NAMALWA (cell line): ENCODE measurements around the gene FTL.

ENCODE experiments used
- DNase-seq: peaks from one replicate; pipeline ENCODE4 v3.0.0-alpha.2; 2015; ENCODE audit warnings: low spot score

The FTL gene

DNA sequence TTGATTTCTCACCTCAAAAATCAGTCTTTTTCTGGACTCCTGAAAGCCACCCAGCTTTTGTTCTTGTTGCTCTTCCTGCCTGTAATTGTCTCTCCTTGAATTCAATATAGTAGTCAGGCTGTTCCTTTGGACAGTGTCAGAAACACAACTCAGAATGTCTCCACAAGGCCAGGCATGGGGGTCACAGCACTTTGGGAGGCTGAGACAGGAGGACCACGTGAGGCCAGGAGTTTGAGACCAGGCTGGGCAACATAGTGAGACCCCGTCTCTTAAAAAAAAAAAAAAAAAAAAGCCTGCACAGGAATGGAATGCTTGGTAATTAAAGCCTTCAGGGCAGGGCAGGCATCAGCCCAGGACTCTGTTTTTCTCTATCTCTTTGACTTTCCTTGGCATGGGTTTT lies 19.3 kb upstream of the FTL start:
- DNase-seq, result no peak

DNA sequence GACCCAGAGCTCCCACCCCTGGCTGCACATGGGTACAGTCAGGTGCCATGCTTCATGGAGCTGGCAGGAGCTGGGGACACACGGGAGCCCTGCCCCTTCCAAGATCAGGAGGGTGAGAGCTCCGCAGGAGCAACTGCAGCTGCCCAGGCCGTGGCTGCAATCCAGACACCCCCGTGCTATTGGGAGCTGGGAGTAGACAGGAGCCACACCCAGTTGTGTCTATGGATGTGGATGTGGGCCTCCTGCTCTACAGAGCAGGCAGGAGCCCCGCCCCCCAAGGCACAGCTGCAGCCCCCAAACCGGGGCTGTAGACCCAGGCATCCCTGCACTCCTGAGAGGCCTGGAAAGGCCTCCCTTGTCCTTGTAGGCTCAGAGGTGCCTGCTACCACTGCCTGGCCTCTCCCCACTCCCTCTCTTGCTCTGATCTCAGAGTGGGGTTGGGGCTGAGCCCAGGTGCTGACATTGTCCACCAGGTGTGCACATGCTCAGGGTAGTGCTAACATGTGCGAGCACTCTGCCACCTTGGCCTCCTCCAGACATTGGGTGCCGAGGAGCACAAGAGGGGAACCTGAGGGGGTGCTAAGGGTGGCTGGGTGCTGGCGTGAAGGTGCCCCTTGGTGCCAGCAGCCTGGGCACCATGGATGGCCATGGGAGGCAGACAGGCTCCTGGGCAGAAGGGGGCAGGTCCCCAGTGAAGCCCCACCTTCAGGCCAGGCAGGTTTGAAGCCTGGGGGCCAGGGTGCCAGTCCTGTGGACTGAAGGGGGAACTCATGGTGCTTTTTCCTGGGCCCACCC lies 18.4 kb upstream of the FTL start:
- DNase-seq, result no peak

DNA sequence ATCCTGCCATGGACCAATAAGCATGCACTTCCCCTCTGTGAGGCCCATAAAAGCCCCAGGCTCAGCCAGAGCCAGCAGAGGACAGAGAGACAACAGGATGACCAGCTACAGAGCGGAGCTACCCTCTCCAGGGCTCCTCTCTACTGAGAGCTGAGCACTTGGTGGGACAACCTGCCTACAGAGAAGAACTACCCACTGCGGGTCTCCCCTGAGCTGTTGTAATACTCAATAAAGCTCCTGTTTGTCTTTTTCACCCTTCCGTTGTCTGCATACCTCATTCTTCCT lies 17.9 kb upstream of the FTL start:
- no peak for DNase-seq

DNA sequence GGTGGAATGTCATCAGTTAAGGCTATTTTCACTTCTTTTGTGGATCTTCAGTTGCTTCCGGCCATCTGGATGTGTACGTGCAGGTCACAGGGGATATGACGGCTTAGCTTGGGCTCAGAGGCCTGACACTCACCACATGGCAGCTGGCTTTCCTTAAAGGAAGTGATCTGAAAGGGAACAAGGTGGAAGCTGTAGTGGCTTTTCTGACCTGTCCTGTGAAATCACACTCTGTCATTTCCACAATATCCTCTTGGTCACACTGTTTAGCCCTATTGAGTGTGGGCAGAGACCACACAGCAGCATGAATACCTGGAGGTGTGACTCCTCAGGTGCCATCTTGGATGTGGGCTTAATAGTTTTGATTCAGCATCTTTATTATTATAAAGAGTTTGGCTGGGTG lies 14.9 kb upstream of the FTL start:
- DNase-seq, result no peak

DNA sequence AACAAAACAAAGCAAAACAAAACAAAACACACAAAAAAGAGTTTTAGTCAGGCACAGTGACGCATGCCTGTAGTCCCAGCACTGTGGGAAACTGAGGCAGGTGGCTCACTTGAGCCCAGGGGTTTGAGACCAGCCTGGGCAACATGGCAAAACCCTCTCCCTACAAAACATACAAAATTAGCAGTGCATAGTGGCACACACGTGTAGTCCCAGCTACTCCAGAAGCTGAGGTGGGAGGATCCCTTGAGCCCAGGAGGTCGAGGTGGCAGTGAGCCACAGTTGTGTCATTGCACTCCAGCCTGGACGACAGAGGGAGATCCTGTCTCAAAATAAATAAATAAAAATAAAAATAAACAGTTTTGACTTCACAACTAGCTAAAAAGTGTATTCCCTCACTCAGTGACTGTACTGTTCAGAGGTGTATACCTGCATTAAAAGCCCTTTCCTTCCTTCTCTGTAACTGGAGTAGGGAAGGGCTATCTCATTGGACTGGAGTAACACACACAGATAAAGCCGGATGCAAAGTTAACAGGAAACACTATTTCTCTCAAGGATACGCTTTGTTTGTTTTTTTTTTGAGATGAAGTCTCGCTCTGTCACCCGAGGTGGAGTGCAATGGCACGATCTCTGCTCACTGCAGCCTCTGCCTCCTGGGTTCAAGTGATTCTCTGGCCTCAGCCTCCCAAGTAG lies 14.1 kb upstream of the FTL start:
- DNase-seq, result no peak

DNA sequence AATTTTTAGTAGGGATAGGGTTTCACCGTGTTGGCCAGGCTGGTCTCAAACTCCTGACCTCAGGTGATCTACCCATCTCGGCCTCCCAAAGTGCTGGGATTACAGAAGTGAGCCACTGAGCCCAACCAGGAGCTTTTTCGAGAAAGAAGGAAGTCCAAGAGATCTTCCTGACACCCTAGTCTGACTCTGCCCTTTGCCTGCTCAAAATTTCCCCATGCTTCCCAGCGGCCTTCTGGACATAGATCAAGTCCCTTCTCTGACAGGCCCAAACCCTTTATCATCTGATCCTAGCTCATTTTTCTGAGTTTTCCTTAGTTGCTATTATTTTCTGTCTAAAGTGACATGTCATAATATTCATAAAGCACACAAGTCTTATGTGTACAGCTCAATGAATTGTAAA lies 12.0 kb upstream of the FTL start:
- no peak for DNase-seq

DNA sequence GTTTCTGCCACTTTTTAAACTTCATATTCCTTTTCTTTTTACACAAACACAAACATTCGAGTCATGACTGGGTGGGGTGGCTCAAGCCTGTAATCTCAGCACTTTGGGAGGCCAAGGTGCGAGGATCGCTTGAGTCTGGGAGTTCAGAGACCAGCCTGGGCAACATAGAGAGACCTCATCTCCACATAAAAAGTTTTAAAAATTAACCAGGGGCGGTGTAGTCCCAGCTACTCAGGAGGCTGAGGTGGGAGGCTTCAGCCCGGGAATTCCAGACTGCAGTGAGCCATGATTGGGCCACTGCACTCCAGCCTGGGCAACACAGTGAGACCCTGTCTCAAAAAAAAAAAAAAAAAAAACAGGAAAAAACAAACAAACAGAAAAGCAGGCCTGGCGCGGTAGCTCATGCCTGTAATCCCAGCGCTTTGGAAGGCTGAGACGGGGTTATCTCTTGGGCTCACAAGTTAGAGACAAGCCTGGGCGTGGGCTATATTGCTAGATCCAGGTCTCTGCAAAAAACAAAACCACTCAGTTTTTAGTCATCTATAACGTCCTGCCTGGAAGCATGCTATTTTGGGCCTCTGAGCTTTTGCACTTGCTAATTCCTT lies 11.0 kb upstream of the FTL start:
- DNase-seq, result no peak

DNA sequence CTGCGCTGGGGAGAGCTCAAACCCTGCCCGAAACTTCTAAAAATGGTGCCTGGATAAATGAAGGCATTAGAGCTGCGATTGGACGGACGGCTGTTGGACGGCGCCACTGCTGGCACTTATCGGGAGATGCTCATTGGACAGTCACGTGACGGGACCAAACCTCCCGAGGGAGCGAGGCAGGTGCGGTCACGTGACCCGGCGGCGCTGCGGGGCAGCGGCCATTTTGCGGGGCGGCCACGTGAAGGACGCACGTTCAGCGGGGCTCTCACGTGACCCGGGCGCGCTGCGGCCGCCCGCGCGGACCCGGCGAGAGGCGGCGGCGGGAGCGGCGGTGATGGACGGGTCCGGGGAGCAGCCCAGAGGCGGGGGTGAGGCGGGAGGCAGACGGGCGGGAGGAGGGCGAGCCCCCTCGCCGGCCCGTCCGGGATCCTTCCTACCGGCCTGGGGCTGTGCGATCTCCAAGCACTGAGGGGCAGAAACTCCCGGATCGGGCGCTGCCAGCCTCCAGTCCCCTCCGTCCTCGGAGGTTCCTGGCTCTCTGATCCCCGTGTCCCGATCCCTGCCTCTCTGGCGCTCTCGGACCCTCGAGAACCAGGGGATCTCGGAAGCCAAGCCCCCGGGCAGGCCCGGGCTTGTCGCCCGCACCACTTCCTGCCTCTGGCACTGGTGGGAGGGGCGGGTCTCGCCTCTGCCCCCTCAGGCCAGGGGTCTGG lies 10.4 kb upstream of the FTL start, which contains the start of gene BAX:
Gene BAX (plus strand): TSS at position 281 of the 713 bp plus-strand sequence. CDS start 54 bp downstream, at position 335.
- peak; percentile 96 for DNase-seq

DNA sequence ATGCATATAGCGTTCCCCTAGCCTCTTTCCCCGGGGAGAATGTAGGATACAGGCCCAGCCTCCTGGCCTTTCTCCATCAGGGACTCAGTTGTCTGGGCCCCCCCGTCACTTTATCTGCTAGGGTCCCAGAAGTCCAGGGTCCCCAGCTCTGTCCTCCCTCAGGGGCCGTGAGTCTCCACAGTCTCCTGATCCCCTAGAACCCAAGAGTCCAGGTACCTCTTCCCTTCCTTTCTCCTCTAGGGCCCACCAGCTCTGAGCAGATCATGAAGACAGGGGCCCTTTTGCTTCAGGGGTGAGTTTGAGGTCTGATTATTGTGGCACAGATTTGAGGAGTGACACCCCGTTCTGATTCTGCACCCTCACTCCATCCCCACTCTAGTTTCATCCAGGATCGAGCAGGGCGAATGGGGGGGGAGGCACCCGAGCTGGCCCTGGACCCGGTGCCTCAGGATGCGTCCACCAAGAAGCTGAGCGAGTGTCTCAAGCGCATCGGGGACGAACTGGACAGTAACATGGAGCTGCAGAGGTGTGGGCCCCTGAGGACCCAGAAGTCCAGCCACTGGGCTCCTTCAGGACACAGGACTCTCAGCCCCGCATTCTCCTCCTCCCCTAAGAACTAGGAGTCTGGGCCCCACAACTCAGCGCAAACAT lies 9.7 kb upstream of the FTL start:
- no peak for DNase-seq

DNA sequence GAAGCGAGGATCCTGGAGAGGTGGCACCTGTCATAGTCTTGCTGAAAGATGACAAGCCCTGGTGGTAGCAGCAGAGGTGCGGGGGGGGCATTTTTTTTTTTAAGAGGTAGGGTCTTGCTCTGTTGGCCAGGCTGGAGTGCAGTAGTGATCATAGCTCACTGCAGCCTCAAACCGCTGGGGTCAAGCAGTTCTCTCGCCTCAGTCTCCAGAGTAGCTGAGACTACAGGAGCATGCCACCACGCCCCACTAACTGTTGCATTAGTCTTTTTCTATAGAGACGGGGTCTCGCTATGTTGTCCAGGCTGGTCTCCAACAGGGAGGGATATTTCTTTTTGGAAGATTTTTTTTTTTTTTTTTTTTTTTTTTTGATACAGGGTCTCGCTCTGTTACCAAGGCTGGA lies 7.1 kb upstream of the FTL start:
- no peak for DNase-seq

DNA sequence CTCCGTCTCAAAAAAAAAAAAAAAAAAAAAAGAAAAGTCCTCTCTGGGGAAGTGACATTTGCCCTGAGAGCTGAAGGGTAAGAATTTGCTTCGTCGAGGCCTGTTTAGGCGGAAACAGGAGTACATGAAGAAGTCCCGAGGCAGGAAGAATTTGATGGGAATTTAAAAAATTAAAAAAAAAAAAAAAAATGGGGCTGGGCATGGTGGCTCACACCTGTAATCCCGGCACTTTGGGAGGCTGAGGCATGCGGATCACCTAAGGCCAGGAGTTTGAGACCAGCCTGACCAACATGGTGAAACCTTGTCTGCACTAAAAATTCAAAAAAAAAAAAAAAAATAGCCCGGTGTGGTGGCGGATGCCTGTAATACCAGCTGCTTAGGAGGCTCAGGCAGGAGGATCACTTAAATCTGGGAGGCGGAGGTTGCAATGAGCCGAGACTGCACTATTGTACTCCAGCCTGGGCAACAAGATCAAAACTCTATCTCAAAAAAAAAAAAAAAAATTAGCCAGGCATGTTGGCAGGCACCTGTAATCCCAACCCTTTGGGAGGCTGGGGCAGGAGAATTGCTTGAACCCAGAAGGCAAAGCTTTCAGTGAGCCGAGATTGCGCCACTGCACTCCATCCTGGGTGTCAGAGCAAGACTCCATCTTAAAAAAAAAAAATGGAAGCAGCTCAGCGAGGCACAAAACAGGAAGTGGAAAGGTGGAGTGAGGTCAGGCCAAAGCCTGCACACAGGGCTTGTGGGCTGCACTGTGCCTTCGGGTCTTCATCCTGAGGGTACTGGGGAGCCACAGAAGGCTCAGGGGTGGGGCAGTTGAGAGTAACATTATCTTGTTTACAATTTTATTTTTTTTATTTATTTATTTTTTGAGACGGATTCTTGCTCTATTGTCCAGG lies 5.5 kb upstream of the FTL start:
- no peak for DNase-seq

DNA sequence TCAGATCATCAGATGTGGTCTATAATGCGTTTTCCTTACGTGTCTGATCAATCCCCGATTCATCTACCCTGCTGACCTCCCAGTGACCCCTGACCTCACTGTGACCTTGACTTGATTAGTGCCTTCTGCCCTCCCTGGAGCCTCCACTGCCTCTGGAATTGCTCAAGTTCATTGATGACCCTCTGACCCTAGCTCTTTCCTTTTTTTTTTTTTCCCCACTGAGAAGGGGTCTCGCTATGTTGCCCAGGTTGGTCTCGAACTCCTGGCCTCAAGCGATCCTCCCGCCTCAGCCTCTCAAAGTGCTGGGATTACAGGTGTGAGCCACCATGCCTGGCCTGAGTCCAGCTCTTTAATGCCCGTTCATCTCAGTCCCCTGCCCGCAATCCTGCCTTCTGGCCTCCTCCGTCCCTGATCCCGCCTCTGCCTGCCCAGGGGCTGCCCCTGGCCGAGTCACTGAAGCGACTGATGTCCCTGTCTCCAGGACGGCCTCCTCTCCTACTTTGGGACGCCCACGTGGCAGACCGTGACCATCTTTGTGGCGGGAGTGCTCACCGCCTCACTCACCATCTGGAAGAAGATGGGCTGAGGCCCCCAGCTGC lies 4.0 kb upstream of the FTL start:
- no peak for DNase-seq

DNA sequence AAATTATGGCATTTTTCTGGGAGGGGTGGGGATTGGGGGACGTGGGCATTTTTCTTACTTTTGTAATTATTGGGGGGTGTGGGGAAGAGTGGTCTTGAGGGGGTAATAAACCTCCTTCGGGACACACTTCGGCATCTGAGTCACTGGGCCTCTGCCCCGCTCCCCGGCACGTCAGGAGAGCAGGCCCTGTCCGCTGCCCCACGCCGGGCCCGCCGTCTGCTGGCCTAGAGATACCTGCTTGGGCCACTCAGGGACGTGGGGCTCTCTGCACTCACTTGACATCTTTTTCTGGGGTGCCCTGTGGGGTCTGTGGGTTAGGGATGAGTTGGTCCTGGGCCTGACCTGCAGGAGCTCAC lies 3.5 kb upstream of the FTL start:
- DNase-seq, result no peak

DNA sequence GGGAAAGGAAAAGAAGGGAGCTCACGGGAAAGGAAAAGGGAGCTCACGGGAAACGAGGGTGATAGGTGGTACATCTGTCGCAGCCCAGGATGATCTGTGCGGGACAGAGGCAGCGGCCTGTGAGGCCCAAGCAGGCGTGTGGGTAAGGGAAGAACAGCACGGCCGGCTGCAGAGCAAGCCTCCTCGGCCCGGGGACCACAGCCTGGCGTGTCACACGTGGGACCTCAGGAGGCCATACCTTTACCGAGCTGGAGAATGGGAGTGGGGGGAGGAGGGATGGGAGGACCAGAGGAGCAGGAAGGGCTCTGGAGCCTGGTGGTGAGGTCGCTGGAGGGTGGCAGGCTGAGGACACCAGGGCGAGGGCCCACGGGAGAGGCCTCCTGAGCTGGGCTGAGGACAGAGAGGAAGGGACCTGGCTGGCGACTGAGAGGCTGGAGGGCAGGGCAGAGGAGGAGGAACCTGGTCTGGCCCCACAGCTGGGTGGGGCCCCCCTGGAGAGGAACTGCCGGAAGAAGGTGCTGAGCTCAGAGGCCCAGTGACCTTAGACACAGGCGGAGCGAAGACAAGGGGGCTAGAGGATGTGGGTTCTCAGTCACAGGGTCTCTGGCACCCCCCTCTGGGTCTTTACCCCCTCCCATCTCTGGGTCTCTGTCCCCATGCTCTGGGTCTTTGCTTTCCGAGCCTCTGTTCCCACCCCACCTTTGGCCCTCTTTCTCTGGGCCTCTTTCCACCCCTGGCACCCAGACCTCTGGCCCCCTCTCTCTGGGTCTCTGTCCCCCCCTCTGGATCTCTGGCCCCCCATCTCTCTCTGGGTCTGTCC lies 2.9 kb upstream of the FTL start:
- DNase-seq, result peak; percentile 83

DNA sequence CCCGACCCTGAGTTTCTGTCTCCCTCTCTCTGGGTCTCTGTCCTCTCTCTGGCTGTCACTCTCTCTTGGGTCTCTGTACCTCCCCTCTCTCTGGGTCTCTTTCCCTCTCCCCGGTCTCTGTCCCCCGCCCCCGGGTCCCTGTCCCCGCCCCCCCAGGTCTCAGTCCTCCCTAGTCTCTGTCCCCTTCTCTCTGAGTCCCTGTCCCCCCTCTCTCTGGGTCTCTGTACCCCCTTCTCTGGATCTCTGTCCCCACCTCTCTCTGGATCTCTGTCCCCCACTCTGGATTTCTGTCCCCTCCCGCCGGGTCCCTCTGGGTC lies 2.3 kb upstream of the FTL start:
- no peak for DNase-seq

DNA sequence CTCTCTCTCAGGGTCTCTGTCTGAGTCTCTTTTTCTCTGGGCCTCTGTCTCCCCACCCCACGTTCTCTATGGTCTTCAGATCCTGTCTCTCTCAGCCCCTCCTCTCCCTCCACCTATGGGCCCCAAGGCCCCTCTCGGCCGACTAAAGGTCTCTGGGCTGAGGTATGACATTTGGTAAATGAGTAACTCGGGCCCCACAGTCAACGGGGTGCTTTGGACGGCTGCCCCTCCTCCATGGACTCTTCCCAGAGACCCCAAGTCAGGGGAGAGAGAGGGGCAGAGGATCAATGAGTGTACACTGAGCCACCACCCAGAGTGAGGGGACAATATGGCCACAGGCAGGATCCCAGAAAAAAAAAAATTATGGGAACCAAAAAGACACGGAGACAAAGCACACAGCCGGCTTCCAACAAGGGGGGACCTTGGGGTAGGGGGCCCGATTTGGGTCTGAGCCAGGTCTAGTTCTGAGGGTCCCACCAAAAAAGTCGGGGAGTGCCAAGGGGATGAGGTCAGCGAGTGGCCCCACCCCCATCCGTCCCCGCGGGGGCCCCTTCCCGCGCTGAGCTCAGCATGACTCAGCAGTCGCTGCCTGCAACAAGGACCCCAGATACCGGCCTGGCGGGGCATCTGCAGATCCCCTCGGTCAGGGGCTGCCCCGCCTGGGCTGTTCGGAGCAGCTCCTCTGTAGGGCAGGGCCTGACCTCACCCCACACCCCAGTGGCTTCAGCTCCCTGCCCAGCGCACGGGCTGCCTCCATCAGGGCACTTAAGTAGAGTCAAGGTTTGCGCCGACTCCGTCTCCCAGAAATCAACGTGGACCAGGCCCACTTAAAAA lies 1.5 kb upstream of the FTL start:
- no peak for DNase-seq

DNA sequence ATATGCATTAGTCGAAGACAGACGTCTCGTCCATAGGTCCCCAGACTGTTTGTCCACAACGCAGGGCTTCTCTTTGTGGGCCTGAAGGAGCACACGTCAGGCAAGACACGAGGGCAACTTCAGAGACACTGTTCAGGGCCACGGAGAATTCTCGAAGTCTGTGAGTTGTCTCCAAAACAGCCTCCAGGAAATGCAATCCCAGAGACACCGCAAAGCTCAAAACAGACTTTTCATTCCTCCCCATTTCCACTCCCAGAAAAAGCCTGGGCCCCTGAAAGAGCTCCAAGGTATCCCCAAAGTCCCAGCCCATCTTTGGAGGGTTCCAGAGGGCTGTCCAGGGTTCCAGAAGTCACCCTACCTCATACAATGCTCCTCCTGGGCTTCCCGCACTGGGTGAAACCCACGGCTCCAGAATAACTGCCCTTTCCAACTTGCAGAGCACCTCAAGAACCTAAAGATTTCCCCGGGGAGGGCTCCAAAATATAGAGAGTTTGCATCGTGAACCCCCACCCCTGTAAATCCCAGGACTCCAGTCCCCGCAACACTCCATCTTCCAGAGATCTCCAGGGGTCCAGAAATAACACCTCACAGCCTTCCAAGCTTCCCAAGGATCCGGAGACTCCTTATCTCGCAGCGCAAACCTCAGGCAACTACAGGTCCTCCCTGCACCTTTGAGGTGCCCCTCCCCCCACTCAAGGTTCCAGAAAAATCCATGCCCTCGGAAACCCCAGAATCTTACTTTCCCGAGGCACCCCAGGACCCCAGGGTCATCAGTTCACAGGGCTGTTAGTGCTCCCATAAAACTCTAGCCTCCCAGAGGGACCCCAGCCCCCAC lies 687 bp upstream of the FTL start:
- no peak for DNase-seq

DNA sequence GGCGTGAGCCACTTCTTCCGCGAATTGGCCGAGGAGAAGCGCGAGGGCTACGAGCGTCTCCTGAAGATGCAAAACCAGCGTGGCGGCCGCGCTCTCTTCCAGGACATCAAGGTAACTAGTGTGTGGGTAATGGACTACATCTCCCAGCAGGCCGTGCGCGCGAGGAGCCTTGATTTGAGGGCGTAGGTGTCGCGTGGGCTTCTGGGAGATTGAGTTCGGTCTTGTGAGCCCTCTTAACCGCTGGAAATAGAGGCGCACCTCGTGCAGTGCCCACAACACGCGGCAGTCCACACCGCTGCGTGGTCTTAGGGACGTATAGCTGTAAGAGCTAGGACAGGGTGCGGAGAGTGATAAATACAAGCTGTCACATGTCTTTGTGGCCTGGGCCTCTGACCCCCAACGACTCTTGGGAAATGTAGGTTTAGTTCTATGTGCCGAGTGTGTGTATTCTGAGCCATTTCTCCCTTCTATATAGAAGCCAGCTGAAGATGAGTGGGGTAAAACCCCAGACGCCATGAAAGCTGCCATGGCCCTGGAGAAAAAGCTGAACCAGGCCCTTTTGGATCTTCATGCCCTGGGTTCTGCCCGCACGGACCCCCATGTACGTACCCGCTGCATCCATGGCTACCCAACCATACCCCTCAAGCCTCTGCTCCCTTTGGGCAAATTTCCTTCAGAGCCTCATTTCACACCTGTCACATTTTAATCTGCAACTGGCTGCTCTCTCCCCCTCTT lies 864 bp downstream of the FTL start:
- peak; percentile 95 for DNase-seq
